ENCODE results near the gene BSN.
A peak's percentile ranks its signal among the peaks of the same experiment; 100 is the strongest.
"Not testable (repeated sequence)": the region's sequence is repeated elsewhere in the genome, so short reads cannot be mapped to it uniquely, and the experiment has no call there.

BSN gene

GRCh38 chr3:49683162-49683561, 128.9 kb downstream of the BSN start:
- WGBS (ENCODE audit: insufficient coverage, insufficient read length), result no CpG with 5 or more reads among the region's 6 CpGs
- H3K4me3 ChIP-seq (ENCODE audit: low read length), result no peak overlapping the region
- H3K9me3 ChIP-seq (ENCODE audit: control insufficient read depth, insufficient read depth, low read length), result no peaks in the 10 kb centered on the region
- H3K27ac ChIP-seq (ENCODE audit: low read length), result no peak overlapping the region
- H3K4me1 ChIP-seq (ENCODE audit: control insufficient read depth, insufficient read depth, low read length), result 0 out of 2 replicates have a peak, but pooled peaks cover 2% of the 10 kb centered on the region
- peaks cover 50% of the 10 kb centered on the region for H3K36me3 ChIP-seq (ENCODE audit: control insufficient read depth, insufficient read depth, low read length)
- H3K27me3 ChIP-seq (ENCODE audit: control insufficient read depth, insufficient read depth, low read length), result no peaks in the 10 kb centered on the region
- no peak for DNase-seq (ENCODE audit: low read depth, low spot score)

DNA sequence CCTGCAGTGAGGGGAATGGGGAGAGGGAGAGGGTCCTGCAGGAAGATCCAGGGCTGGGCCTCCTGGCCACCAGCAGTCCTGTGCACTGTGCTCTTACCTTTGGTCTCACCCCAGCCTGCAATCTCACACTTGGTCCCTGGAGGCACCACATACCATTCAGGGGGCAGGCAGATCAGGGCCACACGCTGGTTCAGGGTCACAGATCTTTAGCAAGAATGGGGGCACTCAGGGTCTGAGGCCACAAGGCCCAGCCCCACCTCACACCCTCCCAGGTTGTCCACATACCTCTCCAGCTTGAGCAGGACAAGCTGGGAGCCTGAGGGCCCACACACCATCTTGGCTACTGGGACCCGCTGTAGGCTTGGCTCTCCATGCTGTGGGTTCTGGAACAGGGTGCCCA, 130.2 kb downstream of the BSN start:
- H3K9me3 ChIP-seq (ENCODE audit: control insufficient read depth, insufficient read depth, low read length); H3K27ac ChIP-seq (ENCODE audit: low read length); H3K27me3 ChIP-seq (ENCODE audit: control insufficient read depth, insufficient read depth, low read length); H3K4me1 ChIP-seq (ENCODE audit: control insufficient read depth, insufficient read depth, low read length); DNase-seq (ENCODE audit: low read depth, low spot score); H3K4me3 ChIP-seq (ENCODE audit: low read length): not testable (repeated sequence)
- H3K36me3 ChIP-seq (ENCODE audit: control insufficient read depth, insufficient read depth, low read length), result peaks cover 38% of the 10 kb centered on the region
- WGBS (ENCODE audit: insufficient coverage, insufficient read length), result no CpG with 5 or more reads among the region's 2 CpGs

GRCh38 chr3:49685103-49685502, 130.8 kb downstream of the BSN start:
- H3K4me1 ChIP-seq (ENCODE audit: control insufficient read depth, insufficient read depth, low read length); H3K27ac ChIP-seq (ENCODE audit: low read length); DNase-seq (ENCODE audit: low read depth, low spot score); H3K27me3 ChIP-seq (ENCODE audit: control insufficient read depth, insufficient read depth, low read length); H3K4me3 ChIP-seq (ENCODE audit: low read length); H3K9me3 ChIP-seq (ENCODE audit: control insufficient read depth, insufficient read depth, low read length): not testable (repeated sequence)
- WGBS (ENCODE audit: insufficient coverage, insufficient read length), result no CpG with 5 or more reads among the region's 10 CpGs
- H3K36me3 ChIP-seq (ENCODE audit: control insufficient read depth, insufficient read depth, low read length), result peaks cover 34% of the 10 kb centered on the region

GRCh38 chr3:49685846-49686245, 131.6 kb downstream of the BSN start:
- H3K4me3 ChIP-seq (ENCODE audit: low read length); H3K9me3 ChIP-seq (ENCODE audit: control insufficient read depth, insufficient read depth, low read length); H3K4me1 ChIP-seq (ENCODE audit: control insufficient read depth, insufficient read depth, low read length); H3K27ac ChIP-seq (ENCODE audit: low read length); H3K27me3 ChIP-seq (ENCODE audit: control insufficient read depth, insufficient read depth, low read length); DNase-seq (ENCODE audit: low read depth, low spot score): not testable (repeated sequence)
- no CpG with 5 or more reads among the region's 36 CpGs for WGBS (ENCODE audit: insufficient coverage, insufficient read length)
- H3K36me3 ChIP-seq (ENCODE audit: control insufficient read depth, insufficient read depth, low read length), result peaks cover 27% of the 10 kb centered on the region

- DNase-seq (ENCODE audit: low read depth, low spot score), result peak; percentile 73
- not testable (repeated sequence) for H3K9me3 ChIP-seq (ENCODE audit: control insufficient read depth, insufficient read depth, low read length); H3K27me3 ChIP-seq (ENCODE audit: control insufficient read depth, insufficient read depth, low read length); H3K27ac ChIP-seq (ENCODE audit: low read length); H3K4me1 ChIP-seq (ENCODE audit: control insufficient read depth, insufficient read depth, low read length)
- WGBS (ENCODE audit: insufficient coverage, insufficient read length), result no CpG with 5 or more reads among the region's 29 CpGs
- peak overlapping the region; percentile 36; the same call in 1 of the 2 replicates for H3K4me3 ChIP-seq (ENCODE audit: low read length)
- H3K36me3 ChIP-seq (ENCODE audit: control insufficient read depth, insufficient read depth, low read length), result peaks cover 22% of the 10 kb centered on the region
Measured at GRCh38 chr3:49686346-49686745, 132.1 kb downstream of the BSN start.

DNA sequence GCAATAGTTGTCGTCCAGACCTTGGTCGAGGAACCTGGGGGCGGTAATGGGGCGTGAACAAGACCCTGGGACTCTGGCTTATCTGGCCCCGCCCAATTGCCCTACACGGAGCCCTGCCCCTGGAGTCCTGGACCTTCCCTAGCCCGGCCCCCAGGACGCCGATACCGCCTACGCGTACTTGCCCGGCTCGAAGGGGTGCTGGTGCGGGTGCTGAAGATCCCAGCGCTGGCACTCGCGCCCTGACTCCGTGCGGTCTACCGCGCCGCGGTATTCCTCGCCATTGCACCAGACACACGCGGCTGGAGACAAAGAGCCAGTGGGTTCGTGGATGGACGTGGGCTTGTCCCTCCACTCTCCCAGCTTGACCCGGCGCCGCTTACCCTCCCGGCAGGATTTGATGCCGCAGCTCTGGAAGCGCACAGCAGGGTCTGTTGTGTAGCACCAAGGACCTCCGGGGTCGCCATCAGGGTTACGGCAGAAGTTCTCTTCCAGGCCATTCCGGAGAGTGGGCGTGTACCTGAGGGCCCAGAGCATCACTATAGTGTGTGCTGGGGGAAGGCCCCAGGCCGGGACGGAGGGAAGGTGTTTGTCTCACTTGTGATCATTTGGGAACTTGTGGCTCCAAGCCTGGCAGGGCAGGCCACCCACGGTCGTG, 132.6 kb downstream of the BSN start:
- not testable (repeated sequence) for H3K4me1 ChIP-seq (ENCODE audit: control insufficient read depth, insufficient read depth, low read length); H3K9me3 ChIP-seq (ENCODE audit: control insufficient read depth, insufficient read depth, low read length); H3K27ac ChIP-seq (ENCODE audit: low read length); H3K27me3 ChIP-seq (ENCODE audit: control insufficient read depth, insufficient read depth, low read length)
- peak; percentile 50 for DNase-seq (ENCODE audit: low read depth, low spot score)
- WGBS (ENCODE audit: insufficient coverage, insufficient read length), result no CpG with 5 or more reads among the region's 44 CpGs
- H3K4me3 ChIP-seq (ENCODE audit: low read length), result peak overlapping the region; percentile 36; the same call in 1 of the 2 replicates
- peaks cover 18% of the 10 kb centered on the region for H3K36me3 ChIP-seq (ENCODE audit: control insufficient read depth, insufficient read depth, low read length)

DNA sequence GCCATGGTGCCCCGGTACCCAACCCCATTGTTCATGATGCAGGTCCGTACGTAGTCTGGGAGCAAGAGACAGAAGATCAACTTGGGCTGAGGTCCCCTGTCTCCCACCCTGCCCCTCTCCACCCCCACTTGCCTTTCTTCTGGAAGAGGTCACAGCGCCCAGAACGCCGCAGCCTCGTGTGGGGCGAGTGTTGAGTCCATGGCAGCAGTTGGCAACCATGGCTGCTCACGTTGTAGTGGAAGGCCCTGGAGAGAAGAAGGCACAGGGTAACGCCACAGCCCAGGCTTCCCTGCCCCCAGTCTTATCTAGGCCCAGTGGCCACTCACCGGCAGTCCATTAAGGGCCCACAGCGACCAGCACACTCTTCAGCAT, 133.1 kb downstream of the BSN start:
- H3K27me3 ChIP-seq (ENCODE audit: control insufficient read depth, insufficient read depth, low read length); H3K4me1 ChIP-seq (ENCODE audit: control insufficient read depth, insufficient read depth, low read length); H3K9me3 ChIP-seq (ENCODE audit: control insufficient read depth, insufficient read depth, low read length); DNase-seq (ENCODE audit: low read depth, low spot score); H3K27ac ChIP-seq (ENCODE audit: low read length): not testable (repeated sequence)
- Histone ChIP-seq H3K36me3 (ENCODE audit: control insufficient read depth, insufficient read depth, low read length) (peaks cover 14% of the 10 kb centered on the region), H3K4me3 (ENCODE audit: low read length) (peak overlapping the region; percentile 36; the same call in 1 of the 2 replicates)
- no CpG with 5 or more reads among the region's 12 CpGs for WGBS (ENCODE audit: insufficient coverage, insufficient read length)

GRCh38 chr3:49688338-49689045, 134.2 kb downstream of the BSN start:
- no CpG with 5 or more reads among the region's 7 CpGs for WGBS (ENCODE audit: insufficient coverage, insufficient read length)
- not testable (repeated sequence) for H3K27ac ChIP-seq (ENCODE audit: low read length); DNase-seq (ENCODE audit: low read depth, low spot score)

DNA sequence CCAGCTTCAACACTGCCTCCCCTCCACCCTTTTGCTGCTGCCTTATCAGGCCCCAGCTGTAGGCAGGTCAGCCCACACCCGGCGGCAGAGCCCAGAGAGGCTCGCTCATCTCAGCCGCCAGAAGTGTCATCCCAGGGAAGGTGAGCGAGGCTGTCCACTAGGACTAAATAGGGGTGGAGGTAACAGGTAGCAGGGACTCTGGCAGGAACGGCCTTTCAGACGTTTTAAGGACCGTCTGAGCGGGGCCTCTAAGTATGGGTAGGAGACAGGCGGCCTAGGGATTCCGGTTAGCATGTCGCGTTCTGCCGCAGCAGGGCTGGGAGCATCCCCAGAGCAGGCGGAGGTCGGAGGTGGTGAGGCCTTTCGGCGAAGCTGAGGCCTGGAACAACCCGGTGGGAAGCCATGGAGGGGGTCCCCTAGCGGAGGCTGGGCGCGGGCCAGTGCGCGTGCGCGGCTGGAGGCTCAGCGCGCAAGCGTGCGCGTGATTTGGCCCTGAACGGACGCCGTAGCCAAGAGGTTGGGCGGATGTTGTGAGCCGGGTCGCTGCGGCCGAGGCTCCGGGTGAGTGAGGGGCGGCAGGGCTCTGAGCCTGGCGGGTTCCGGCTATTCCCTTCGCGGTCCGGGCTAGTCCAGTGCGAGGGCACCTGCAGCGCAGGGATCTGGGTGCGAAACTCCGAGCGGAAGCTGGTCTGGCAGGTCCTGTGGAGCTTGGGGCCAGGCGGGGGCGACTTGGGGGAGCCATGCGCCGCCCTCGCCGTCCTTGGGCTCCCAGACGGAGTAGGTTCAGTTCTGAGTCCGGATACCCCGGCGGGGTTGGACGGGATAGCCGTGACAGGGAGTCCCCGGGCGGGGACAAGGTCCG, 135.0 kb downstream of the BSN start, which contains the start of the genes MST1 and RNF123:
Gene MST1, minus strand, starts transcription at position 429 of the 862 bp plus-strand sequence. CDS start 783 bp downstream, outside the sequence.
Gene RNF123, plus strand, starts transcription at position 512 of the 862 bp plus-strand sequence. CDS start 1,609 bp downstream, outside the sequence.
- H3K27me3 ChIP-seq (ENCODE audit: control insufficient read depth, insufficient read depth, low read length), result no peaks in the 10 kb centered on the region
- H3K4me1 ChIP-seq (ENCODE audit: control insufficient read depth, insufficient read depth, low read length), result 0 out of 2 replicates have a peak, but pooled peaks cover 2% of the 10 kb centered on the region
- H3K4me3 ChIP-seq (ENCODE audit: low read length), result peak within 1 kb of the TSS; percentile 80
- H3K36me3 ChIP-seq (ENCODE audit: control insufficient read depth, insufficient read depth, low read length), result no peaks in the 10 kb centered on the region; the same call in 1 of the 2 replicates
- DNase-seq (ENCODE audit: low read depth, low spot score), result peak; percentile 87
- H3K27ac ChIP-seq (ENCODE audit: low read length), result no peak within 1 kb of the TSS
- no peaks in the 10 kb centered on the region for H3K9me3 ChIP-seq (ENCODE audit: control insufficient read depth, insufficient read depth, low read length)
- no CpG with 5 or more reads among the region's 66 CpGs for WGBS (ENCODE audit: insufficient coverage, insufficient read length)

More at GRCh38 chr3:49688338-49689045, 134.2 kb downstream of the BSN start:
- not testable (repeated sequence) for H3K4me1 ChIP-seq (ENCODE audit: control insufficient read depth, insufficient read depth, low read length); H3K4me3 ChIP-seq (ENCODE audit: low read length); H3K27me3 ChIP-seq (ENCODE audit: control insufficient read depth, insufficient read depth, low read length); H3K9me3 ChIP-seq (ENCODE audit: control insufficient read depth, insufficient read depth, low read length); H3K36me3 ChIP-seq (ENCODE audit: control insufficient read depth, insufficient read depth, low read length)
